GM15510 (cell line): ENCODE data around the gene EID3.

Experiments
- POLR2A ChIP-seq: IDR thresholded peaks from 3 replicates; pipeline ENCODE4 v1.6.1; 2011; ENCODE audit warnings: borderline replicate concordance; ENCODE audit not compliant: insufficient read length; ENCODE audit errors: extremely low read depth

Gene EID3

GRCh38 chr12:104299842-104300481 is 3.6 kb upstream of the EID3 start:
- no peak for TF ChIP-seq POLR2A

- TF ChIP-seq POLR2A, result no peak
Measured at GRCh38 chr12:104304261-104305009, 896 bp downstream of the EID3 start.

DNA sequence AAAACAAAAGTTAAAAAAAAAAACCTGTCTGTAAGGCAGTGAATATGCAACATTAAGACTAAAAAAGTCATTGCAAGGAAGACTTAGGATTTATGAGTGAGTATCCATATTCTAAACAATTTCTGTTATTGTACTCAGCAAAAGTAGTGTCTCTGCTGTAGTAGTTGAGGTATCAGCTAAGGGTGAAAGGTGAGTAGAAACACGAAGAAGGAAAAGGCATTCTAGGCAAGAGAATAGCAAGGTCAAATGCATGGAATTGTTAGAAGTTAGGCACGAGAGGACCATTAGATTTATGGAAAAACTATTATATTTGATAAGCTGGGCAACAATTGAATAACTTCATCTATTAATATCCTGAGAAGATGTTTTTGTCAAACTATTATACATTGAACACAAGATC is 1.8 kb downstream of the EID3 start:
- no peak for TF ChIP-seq POLR2A

DNA sequence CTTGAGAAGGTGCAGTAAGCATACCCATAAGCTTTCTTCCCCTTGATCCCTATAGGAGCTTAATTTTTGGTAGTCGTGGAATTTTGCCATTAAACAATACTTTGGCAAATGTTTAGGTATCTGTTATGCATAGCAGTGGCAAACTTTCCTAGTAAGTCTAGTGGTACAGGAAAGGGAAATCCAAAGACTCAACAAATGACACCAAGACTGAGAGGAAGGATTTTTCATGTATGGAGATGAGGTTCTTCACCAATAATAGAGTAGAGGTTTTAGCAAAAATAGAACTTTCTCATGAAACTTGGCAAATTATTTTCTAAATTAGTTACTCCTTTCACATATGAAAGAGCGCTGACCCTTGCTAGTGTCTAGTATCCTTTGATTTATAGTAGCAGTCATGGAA is 2.8 kb downstream of the EID3 start:
- TF ChIP-seq POLR2A, result no peak

DNA sequence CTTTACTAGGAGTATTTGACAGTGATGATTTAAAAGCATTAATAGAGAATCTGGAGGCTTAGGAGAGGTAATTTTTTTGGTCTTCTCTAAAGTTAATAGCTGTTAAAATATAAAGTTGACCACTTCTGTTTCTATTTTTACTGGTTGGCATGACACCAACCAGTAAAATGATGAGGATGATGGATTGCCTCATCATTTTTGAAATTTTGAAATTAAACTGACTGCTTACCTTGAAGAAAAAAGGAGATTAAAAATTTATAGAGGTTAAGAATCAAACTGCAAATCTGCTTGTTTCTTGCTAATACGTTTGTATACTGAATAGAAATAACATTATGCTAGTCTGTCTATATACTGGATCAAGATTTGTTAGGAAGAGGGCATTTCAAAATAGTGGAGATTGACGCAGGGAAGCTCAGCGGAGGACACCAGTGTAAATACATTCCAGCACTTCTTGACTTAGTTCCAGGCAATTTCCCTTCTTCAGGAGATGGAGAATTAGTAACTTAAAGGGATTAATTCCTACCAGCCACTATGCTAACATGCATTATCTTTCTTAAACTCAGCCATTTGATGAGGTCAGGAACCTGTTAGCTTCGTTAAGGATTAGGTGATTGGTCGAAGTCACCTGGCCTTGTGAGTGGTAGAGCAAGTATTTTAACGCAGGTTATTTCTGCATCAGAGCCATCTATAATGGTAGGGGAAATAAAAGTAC is 3.6 kb downstream of the EID3 start:
- TF ChIP-seq POLR2A, result no peak

GRCh38 chr12:104307655-104308000 is 4.1 kb downstream of the EID3 start:
- no peak for TF ChIP-seq POLR2A

DNA sequence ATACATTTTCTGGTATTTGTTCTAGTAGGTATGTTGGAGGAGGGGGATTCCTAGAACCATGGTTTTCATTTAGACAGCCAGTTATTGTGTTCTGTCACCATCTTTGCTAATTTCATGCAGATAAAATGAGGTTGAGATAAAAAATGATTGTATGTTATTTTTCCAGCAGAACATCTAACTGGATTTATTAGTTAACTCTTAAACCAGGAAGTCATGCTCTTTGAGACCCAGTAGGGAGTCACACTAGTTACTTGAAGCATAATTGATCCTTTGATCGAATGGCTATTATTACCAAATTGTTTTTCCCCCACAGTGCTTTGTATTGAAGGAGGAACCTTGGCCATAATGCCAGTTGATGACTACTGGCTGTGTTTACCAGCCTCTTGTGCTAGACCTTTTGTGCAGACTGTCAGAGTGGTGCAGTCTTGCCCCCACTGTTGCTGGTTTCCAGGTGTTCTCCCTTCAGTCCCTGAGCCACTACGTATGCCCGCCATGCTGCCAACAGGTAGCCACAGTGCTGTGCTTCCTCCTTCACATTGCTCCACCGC is 6.0 kb downstream of the EID3 start:
- no peak for TF ChIP-seq POLR2A

DNA sequence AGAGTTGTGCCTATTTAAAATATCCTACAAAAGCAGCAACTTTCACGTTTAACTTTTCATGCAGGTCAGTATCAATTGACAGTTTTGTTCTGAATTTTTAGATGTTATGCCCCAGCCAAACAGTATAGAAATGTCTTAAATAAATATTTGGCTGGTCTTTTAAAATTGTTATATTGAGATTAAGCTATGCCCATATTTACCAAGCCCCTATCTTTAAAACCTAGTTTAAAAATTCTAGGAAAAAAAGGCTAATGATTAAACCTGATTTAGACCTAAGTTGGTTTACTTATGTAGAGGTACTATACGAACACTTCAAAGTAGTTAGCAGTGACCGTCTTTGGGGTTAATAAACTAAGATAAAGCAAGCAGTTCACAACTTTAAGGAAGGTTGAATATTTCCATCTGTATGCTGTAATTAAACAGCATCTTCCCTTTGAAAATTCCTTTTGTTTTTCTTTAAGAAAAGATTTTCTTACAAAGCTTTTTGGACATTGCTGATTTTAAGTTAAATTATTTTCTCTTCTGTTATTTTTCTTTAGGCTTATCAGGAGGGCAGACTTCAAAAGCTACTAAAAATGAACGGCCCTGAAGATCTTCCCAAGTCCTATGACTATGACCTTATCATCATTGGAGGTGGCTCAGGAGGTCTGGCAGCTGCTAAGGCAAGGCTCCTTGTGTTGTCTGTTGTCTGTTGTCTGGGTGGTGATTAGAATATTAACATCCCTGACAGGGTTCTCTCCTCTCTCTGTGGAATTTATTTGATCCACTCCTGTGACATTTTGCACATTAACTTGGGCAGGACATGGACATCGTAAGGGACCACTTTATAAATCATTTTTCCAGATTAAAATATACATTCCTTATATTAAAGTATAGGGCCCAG is 7.5 kb downstream of the EID3 start:
- TF ChIP-seq POLR2A, result no peak

DNA sequence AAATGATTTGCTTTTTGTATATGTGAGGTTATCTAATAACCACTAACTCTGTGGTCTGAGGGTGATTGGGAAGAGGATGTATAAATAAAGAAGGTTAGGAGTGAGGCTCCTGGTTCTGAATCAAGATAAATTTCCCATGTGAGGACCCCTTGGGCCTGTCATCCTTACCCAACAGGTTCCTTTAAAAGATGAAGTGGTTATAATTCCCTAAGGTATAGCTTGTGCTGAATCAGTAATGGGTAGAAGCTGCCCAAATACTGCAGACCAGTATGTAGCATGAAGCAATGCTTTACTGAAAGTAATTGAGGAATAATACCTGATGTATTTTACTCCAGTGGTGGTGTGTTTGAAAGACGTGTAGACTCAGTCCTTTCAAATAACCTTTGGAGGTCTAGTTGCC is 8.7 kb downstream of the EID3 start:
- no peak for TF ChIP-seq POLR2A

GRCh38 chr12:104312654-104313053 is 9.1 kb downstream of the EID3 start:
- no peak for TF ChIP-seq POLR2A

DNA sequence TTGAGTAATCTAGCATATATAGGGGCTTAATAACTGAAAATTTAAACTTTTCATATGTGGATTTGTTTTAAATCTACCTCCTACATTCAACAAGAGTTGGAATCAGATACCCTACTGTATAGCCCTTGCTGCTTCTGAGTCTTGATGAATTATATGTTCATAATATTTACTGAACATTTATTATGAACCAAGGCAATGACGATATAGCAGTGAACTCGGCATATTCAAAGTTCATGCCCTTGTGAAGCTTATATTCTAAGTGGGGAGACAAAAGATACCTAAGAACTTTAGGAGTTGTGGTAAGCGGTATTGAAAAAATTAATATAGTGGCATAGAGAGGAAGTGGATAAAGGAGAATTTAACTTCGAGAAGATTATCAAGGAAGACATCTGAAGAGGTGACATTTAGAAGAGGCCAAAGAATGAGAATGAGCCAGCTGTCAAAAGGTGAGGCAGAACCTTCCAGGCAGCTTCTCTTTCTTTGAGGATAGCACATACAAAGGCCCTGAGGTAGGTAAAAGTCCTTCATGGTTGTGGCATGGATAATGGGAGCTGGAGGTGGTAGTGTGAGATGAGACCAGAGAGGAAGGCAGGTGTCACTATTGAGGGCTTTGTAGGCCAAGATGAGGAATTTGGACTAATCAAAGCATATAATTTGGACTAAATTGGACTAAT is 10.2 kb downstream of the EID3 start:
- no peak for TF ChIP-seq POLR2A

DNA sequence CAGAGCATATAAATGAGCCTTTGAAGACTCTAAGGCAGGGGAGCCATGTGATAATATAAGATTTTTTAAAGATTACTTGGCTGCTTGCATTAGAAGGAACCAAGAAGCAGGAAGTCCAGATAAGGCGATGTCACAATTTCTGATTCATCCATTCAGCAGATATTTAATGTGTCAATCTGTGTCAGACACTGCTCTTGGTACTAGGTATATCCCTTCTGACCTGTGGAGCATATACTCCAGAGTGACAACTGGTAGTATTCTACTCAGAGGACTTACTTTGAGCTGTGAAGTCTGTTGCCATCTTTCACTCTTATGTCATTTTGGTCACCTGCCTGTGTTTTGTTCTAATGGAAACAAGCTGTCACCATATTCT is 10.7 kb downstream of the EID3 start:
- TF ChIP-seq POLR2A, result no peak

GRCh38 chr12:104315326-104316224 is 12.0 kb downstream of the EID3 start:
- no peak for TF ChIP-seq POLR2A
